Adipose tissue (tissue), 3 donors: ENCODE measurements around the gene CCL4. TPM values are rescaled to one million over a fixed set of nuclear protein-coding genes. Genes with fewer than 3 reads are reported as not detected.
"Not testable (repeated sequence)": the region's sequence is repeated elsewhere in the genome, so short reads cannot be mapped to it uniquely, and the experiment has no call there.

Experiments
- H3K27ac ChIP-seq: one replicate; pipeline ENCODE4 v1.5.1; 2013; ENCODE audit warnings: low read depth, low read length
- WGBS, 3 donors: extraction: QIAGEN DNeasy Blood & Tissue Kit; methylation state at CpG; one replicate each; pipeline ENCODE4 v1.1.7; 2013; 5-methylcytosine and 5-hydroxymethylcytosine counted together
- polyA plus RNA-seq, 3 donors: library from polyadenylated mRNA; stranded (reverse); fragments of 200-250 nt; gene quantifications; one replicate each; pipeline ENCODE4 v1.2.3, GENCODE V29; 2013
- donor health status: healthy with polysubstance abuse.
- donor health status: Bipolar disorder and iron deficiency.
- donor health status: healthy.

The CCL4 gene
- polyA plus RNA-seq, 3 donors: 0.84 to 9.4 (median 4.8) TPM

DNA sequence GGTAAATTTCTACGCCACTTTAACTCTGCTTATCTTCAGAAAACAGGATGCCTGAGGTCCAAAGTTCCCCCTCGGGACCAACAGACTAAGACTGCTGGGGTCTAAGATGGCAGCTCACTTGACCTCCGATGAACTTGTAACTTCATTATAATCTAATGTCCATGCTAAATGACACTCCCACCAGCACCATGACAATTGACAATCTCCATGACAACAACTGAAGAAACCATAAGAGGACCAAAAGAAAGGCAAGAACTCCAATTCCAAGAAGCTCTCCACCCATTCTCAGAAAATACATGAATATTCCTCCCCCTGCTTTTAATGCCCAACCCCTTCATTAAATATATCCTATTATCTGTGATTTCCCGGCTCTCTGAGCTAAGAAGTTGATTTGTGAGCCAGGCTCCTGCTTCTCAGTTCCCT, 7.5 kb downstream of the CCL4 start:
- H3K27ac ChIP-seq: no peak overlapping the region
- 70 to 87% (median 84%) methylated on average over 4 of the region's 4 CpGs for WGBS, 3 donors

DNA sequence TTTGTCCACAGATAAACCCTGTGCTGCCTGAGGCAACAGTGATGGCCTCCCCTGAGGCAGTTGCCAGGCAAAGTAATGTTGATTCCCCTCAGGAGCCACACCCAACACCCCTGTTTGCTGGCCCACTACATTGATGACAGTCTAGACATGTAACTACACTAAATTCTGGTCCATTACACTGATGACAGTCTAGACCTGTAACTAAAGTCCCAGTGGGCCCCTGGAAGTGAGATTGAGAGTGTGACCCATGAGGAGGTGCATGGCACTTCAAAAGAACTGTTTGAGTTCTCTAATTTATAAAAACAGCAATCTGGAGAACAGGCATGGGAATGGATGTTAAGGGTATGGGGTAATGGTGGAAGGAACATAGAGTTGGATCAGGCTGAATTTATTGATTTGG, 8.9 kb downstream of the CCL4 start:
- H3K27ac ChIP-seq: no peak overlapping the region

DNA sequence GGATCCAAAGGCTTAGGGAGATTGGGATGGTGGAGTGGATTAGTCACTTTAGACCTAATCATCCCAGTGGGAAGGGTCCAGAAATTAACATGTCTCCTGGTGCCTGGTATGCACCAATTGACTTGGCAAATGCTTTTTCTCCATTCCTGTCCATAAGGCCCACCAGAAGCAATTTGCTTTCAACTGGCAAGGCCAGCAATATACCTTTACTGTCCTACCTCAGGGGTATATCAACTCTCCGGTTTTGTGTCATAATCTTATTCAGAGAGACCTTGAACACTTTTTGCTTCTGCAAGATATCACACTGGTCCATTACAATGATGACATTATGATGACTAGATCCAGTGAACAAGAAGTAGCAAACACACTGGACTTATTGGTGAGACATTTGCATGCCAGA, 9.5 kb downstream of the CCL4 start:
- not testable (repeated sequence) for H3K27ac ChIP-seq
- 74 to 91% (median 83%) methylated on average over 1 of the region's 1 CpG for WGBS, 3 donors

DNA sequence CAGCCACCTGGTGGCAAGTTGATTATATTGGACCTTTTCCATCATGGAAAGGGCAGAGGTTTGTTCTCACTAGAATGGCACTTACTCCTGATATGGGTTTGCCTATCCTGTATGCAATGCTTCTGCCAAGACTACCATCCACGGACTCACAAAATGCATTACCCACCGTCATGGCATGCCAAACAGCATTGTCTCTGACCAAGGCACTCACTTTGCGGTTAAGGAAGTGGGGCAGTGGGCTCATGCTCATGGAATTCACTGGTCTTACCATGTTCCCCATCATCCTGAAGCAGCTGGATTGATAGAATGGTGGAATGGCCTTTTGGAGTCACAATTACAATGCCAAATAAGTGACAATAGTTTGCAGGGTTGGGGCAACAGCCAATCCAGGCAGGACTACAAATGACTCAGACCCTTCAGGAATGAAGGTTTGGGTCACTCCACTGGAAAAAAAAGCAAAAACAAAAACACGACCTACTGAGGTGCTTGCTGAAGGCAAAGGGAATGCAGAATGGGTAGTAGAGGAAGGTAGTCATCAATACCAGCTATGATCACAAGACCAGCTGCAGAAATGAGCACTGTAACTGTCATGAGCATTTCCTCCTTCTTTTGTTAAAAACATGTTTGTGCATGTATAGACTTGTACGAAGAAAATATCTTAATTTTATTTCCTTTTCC, 11.5 kb downstream of the CCL4 start:
- not testable (repeated sequence) for H3K27ac ChIP-seq
- WGBS, 3 donors: 75 to 86% (median 85%) methylated on average over 5 of the region's 5 CpGs

DNA sequence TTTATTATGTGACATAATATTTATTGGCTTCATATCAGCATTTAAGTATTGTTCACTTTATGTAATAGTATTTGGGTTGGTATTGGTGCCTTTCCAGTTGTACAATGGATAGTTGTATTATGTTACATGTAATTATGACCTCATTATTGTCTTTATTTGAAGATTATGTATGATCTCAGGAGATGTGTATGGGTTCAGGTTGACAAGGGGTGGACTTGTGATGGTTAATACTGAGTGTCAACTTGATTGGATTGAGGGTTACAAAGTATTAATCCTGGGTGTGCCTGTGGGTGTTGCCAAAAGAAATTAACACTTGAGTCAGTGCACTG, 12.0 kb downstream of the CCL4 start:
- not testable (repeated sequence) for H3K27ac ChIP-seq

DNA sequence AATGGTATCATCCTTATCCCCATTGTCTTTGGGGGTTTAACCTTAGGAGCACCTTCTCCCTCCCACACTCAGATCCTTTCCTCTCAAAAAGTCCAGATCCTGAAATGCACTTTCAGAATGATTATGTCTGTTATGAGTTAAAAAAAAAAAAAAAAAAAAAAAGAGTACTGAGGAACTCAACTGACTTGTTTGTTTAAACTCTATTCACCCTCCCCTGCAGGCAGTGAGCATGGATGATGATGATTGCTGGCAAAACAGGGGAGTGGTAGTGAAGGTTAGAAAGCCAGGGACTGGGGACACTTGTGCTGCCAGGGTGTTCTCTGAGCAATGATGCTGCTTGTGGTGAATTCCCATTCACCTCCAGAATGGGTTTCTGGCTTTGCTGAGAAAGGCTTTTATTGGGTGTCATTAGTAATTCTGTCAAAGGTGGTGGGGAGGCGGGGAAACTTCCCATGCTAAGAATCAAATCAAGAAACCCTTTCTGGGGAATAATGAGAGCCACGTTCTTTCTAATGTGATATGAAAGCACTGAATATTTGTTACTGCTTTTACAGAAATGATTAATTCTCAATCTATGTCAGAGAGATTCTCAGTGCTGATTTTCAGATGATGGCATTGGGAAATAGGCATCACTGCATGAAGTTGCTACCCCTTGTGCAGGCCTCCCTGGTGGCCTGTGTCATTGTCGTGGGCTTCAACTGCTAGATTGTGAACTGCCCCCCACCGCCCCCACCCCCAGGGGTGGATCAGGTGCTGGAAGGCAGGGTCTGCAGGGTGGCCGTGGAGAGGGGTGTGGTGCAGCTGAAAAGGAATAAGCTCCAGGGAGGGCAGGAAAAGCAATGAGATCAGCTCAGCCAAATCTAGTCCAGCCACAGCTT, 14.1 kb downstream of the CCL4 start:
- WGBS, 3 donors: 27 to 42% (median 42%) methylated on average over 5 of the region's 5 CpGs
- H3K27ac ChIP-seq: no peak overlapping the region

DNA sequence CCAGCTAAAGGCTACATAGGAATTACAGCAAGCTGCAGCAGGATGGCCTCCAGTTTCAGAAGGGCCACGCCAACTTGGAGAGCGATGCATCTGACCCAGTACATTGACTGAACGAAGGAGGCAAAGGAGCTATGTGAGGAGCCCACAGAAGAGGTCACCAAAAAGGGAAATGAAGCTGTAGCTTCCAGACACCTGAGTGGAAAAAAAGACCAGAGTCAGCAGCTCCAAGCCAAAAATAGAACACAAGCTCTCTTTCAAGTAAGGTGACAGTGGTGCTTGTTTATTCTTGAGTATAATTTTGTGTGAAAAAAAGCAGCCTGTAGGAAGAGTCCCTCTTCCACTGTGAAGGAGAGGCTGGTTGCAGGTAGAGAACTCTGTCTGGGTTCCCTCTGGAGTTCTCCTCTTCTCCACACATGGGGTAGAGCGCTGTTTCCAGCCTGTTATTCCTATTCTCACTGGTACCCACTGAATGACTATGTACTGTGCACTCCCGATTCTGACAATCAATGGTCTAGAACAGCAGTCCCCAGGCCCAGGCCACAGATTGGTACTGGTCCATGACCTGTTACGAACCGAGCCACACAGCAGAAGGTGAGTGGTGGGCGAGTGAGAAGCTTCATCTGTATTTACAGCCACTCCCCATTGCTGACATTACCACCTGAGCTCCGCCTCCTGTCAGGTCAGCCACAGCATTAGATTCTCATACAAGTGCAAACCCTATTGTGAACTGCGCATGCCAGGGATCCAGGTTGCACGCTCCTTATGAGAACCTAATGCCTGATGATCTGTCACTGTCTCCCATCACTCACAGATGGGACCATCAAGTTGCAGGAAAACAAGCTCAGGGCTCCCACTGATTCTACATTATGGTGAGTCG, 15.1 kb downstream of the CCL4 start:
- WGBS, 3 donors: 85 to 91% (median 87%) methylated on average over 12 of the region's 12 CpGs
- no peak overlapping the region for H3K27ac ChIP-seq

DNA sequence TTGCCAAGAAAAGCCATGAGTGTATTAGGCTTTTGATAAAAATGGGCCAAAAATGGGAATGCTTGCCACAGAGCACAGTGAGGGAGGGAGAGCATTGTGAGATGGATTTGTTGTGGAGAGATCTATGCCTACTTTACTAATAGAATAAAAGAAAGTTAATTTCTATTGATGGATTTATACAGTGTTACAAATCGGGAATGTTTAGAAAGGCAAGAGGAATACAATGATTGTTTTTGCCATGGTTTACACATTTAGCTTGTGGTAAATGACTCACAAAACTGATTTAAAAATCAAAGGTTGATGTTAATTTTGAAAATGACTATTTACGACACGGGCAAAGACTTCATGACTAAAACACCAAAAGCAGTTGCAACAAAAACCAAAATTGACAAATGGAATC, 16.6 kb downstream of the CCL4 start:
- 65 to 77% (median 76%) methylated on average over 3 of the region's 3 CpGs for WGBS, 3 donors
- no peak overlapping the region for H3K27ac ChIP-seq

DNA sequence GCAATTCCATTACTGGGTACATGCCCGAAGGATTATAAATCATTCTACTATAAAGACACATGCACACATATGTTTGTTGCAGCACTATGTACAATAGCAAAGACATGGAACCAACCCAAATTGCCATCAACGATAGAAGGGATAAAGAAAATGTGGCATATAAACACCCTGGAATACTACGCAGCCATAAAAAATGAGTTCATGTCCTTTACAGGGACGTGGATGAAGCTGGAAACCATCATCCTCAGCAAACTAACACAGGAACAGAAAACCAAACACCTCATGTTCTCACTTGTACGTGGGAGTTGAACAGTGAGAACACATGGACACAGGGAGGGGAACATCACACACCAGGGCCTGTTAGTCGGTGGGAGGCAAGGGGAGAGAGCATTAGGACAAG, 17.5 kb downstream of the CCL4 start:
- not testable (repeated sequence) for H3K27ac ChIP-seq
- WGBS, 3 donors: 65 to 79% (median 66%) methylated on average over 6 of the region's 6 CpGs

DNA sequence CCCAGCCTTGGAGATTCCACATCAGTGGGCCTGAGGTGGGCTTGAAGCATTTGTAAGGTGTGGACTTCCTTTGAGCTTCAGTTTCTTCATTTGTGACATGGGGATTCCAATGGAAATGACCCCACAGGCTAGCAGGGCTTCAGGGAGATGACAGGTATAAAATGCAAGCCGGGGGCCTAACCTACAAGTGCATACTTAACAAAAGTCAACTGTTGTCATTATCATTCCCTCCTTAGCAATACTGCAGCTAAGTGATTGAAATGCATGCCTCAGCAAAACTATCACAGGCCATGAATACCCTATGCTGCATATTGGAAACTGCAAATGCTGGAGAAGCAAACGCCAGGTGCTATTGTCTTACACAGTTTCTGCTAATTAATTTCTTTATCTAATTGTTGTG, 19.8 kb downstream of the CCL4 start:
- 62 to 77% (median 74%) methylated on average over 2 of the region's 2 CpGs for WGBS, 3 donors
- H3K27ac ChIP-seq: no peak overlapping the region

DNA sequence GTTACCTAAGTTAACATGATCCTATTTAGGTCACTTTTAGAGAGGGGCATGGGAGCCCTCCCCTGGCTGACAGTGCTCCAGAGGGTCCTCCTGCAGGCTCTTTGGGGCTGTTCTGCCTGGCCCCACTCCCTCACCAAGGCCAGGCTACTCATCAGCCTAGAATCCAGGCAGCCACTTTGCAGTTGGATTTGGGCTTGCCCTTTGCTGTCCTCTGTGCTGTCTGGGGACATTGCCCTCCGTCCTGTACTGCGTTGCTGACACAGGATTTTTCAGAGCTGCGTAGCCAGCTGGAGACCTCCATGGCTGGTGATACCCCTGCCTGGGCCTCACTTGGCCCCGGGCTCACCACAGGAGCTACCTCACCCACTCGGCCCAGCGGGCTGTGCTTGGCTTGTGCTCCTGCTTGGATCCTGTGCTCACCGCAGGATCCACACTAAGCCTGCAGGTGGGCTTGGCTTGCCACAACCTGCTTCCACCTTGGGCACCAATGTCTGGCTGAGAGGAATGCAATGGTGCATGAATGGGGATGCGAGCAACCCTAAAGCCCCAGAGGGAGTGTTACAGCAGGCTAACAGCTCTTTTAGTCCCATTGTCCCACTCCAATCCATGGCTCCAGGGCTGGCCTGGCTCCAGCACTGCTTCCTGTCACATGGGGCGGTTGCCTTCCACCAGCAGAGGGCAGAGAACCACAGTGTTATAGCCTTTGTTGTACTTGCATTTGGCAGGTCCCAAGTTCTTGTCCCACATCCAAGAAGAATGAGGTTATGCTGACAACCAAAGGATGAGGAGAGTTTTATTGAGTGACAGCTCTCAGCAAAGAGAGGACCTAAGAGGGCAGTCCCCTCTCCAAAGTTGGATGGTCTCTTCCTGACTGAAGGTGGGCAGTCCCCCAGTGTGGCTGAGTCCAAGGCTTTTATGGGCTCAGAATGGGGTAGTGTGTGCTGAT, 21.5 kb downstream of the CCL4 start:
- H3K27ac ChIP-seq: no peak overlapping the region
- WGBS, 3 donors: 80 to 84% (median 81%) methylated on average over 9 of the region's 9 CpGs

DNA sequence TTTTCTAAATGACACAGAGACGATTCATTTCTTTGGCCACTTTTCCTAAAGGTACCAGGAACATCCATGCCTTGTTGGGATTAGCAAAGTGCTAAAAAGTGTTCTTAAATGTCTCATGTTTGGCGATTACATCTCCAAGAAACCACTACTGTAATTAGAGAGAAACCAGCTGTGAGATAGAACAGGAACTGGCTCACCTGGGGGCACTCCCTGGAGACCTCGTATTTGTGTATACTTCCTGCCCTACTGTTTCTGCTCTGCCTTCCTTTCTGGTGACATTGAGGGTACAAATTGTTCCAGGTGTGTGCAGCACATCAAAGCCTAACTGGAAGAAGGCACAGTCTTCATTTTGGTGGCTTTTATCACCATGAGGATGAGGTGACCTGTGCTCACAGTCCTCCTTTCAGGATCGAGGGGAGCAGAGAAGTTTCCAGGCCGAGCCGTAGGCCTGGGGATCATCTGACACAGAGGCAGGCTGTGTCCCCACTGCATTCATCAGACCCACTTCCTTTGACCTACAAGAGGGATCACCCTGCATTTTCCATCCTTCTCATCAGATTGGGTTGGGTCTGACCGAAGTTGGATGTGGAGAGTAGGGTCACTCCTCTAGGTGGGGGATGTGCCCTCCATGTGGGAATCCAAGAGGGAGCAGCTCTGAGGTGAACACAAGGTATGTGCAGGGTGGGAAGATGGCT, 23.7 kb downstream of the CCL4 start:
- WGBS, 3 donors: 67 to 84% (median 73%) methylated on average over 7 of the region's 7 CpGs
- no peak overlapping the region for H3K27ac ChIP-seq

DNA sequence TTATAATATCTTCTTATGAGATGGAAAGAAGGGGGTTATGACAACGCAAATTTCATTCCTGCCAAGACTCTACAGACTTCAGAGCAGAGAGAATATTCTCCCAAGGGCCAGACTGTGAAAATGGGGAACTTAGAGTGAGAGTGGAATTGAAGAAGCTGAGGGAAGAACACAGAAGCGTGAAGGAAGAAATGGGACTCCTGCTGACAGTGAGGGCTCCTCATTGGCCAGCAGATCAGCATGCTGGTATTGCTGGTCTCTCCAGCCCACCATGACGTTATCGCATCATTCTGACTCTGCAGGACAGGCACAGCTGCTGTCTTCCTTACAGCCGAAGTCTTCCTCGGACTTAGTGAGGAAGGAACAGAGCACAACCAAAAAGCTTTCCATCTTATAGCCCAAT, 24.3 kb downstream of the CCL4 start:
- no peak overlapping the region for H3K27ac ChIP-seq
- WGBS, 3 donors: 71 to 77% (median 76%) methylated on average over 6 of the region's 6 CpGs

DNA sequence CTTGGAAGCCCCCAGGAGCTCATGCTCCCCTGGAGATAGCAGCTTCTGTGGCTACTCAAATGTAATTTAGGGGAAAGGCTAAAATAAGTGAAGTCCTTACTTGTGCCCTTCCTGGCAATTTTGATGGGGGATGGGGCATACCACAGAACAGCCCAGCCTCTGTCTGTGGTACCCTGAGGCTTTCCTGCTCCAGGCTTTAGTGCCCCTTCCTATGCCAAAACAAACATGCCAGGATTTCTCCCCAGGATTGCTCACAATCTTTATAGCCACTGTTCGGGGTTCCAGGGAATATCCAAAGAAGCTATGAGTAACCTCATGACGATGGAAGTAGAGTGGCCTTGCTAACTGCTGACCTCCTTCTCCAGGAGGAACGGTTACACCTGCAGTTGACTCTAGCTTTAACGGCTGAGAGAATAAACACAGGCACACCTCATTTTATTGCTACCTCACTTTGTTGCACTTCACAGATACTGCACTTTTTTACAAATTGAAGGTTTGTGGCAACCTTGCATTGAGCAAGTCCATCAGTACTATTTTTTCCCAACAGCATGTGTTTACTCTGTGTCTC, 24.9 kb downstream of the CCL4 start:
- 57 to 90% (median 83%) methylated on average over 4 of the region's 4 CpGs for WGBS, 3 donors

DNA sequence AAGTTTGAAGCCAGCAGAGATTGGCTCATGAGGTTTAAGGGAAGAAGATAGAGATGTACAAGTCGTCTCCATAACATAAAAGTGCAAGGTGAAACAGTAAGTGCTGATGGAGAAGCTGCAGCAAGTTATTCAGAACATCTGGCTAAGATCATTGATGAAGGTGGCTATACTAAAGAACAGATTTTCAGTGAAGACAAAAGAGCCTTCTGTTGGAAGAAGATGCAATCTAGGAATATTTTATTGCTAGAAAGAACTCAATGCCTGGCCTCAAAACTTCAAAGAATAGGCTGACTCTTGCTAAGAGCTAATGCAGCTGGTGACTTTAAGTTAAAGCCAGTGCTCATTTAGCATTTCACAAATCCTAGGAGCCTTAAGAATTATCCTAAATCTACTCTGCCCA, 26.0 kb downstream of the CCL4 start:
- no peak overlapping the region for H3K27ac ChIP-seq
- WGBS, 3 donors: 46 to 71% (median 59%) methylated on average over 1 of the region's 1 CpG

More for the DNA sequence above, 24.9 kb downstream of the CCL4 start:
- H3K27ac ChIP-seq: no peak overlapping the region

DNA sequence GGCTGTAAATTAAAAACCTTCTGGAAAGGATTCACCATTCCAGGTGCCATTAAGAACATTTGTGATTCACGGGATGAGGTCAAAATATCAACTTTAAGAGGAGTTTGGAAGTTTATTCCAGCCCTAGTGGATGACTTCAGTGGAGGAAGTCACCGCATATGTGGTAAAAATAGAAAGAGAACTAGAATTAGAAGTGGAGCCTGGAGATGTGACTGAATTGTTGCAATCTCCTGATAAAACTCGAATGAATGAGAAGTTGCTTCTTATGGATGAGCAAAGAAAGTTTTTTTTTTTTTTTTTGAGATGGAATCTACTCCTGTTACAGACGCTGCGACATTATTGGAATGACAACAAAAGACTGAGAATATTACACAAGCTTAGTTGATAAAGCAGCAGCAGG, 26.7 kb downstream of the CCL4 start:
- H3K27ac ChIP-seq: no peak overlapping the region
- WGBS, 3 donors: 47 to 59% (median 47%) methylated on average over 5 of the region's 5 CpGs

DNA sequence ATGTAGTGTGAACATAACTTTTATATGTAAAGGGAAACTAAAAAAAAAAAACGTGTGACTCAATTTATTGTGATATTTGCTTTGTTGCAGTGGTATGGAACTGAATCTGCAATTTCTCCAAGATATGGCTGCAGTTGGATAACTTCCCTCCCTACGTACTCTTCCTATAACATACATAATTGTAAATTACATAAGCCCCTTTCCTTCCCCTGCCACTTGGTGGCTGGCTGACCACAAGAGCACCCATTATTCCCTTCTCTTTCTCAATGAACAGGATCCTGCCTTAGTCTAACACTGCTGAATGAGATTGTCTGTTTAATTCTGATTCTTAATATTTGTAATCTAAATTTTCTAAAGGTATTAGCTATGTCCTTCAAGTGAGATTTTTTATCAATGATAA, 27.8 kb downstream of the CCL4 start:
- no peak overlapping the region for H3K27ac ChIP-seq
- 38 to 47% (median 39%) methylated on average over 2 of the region's 2 CpGs for WGBS, 3 donors
